Activated naive CD8-positive, alpha-beta T cell treated with anti-CD3 and anti-CD28 coated beads, Interleukin-2, amount 50 U/mL, for 24 hours (primary cell): ENCODE results near the gene PRSS1.
"Not testable (repeated sequence)": the region's sequence is repeated elsewhere in the genome, so short reads cannot be mapped to it uniquely, and the experiment has no call there.

ENCODE experiments used
- ATAC-seq: fragments of 150-1000 bp; cut with Tn5 transposase; one replicate; pipeline ENCODE4 v1.10.0; 2021
- DNase-seq: peaks from one replicate; pipeline ENCODE4 v3.0.0; 2021
- H3K27ac Mint-ChIP-seq: one replicate; pipeline ENCODE4 v1.8.0; 2021; ENCODE audit warnings: mild to moderate bottlenecking, mixed read lengths
- H3K27me3 Mint-ChIP-seq: one replicate; pipeline ENCODE4 v1.8.0; 2021; ENCODE audit warnings: mixed read lengths
- H3K36me3 Mint-ChIP-seq: one replicate; pipeline ENCODE4 v1.8.0; 2021; ENCODE audit warnings: low read depth, mixed read lengths
- H3K4me1 Mint-ChIP-seq: one replicate; pipeline ENCODE4 v1.8.0; 2021; ENCODE audit warnings: mixed read lengths
- H3K4me3 Mint-ChIP-seq: one replicate; pipeline ENCODE4 v1.8.0; 2021; ENCODE audit warnings: mild to moderate bottlenecking, moderate library complexity, mixed read lengths
- H3K9me3 Mint-ChIP-seq: one replicate; pipeline ENCODE4 v1.8.0; 2021; ENCODE audit warnings: mixed read lengths

Gene PRSS1

GRCh38 chr7:142773937-142774744 is 24.9 kb downstream of the PRSS1 start:
- Mint-ChIP-seq H3K4me3 (no peak overlapping the region), H3K36me3 (no peaks in the 10 kb centered on the region), H3K4me1 (peaks cover 15% of the 10 kb centered on the region), H3K27ac (no peak overlapping the region), H3K27me3 (no peaks in the 10 kb centered on the region), H3K9me3 (no peaks in the 10 kb centered on the region)
- ATAC-seq (no peak), DNase-seq (no peak)

DNA sequence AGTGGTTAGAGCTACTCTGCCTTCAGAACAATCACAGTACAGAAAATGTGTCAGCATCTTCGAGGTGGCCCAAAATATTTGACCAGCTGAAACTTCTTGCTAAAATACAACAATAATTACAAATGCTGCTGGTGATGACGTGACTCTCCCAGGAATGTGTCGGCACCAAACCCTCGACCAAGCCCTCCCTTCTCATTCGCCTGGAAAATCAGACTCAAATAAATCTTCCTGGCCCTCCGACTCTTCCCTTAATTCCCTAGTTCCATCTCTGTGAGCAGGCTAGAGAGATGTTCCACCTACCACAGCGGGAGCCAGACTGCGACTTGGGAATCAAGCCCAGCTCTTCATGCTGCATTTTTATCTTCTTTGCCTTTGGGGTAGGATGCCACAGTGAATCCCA is 25.6 kb downstream of the PRSS1 start:
- no peaks in the 10 kb centered on the region for H3K27me3 Mint-ChIP-seq
- ATAC-seq: no peak
- peaks cover 15% of the 10 kb centered on the region for H3K4me1 Mint-ChIP-seq
- H3K27ac Mint-ChIP-seq: no peak overlapping the region
- H3K4me3 Mint-ChIP-seq: no peak overlapping the region
- H3K9me3 Mint-ChIP-seq: no peaks in the 10 kb centered on the region
- DNase-seq: no peak
- no peaks in the 10 kb centered on the region for H3K36me3 Mint-ChIP-seq

GRCh38 chr7:142775351-142776115 is 26.3 kb downstream of the PRSS1 start:
- not testable (repeated sequence) for H3K9me3 Mint-ChIP-seq, H3K36me3 Mint-ChIP-seq, DNase-seq, H3K27ac Mint-ChIP-seq, H3K27me3 Mint-ChIP-seq, ATAC-seq, H3K4me3 Mint-ChIP-seq
- peaks cover 13% of the 10 kb centered on the region for H3K4me1 Mint-ChIP-seq

DNA sequence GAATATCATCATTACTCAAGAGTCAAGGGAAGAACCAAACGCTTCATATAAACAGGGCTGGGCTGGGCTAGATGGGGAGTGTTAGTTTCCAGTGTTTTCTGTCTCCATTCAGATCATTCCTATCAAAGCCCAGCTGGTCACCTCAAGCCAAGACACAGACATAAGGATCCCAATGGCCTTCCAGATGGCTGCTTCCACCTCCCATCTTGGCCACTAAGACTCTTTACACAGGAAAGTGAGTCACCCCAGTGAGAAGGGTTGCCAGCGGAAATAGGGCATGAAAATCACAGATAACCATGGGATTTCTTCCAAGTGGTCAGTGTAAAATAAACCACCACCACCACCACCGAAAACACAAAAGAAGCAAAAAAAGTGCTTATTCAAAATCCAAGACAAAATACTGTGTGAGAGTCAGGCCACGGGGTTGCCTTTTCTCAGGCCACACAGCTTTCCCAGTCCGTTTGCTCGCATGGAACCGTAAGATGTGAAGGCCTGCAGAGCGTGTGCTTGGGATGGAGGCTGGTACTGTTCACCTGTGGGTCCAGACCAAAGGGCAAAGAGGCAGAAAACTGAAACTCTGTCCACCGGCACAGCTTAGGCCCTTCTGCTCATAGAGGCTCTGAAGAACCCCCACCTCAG is 27.1 kb downstream of the PRSS1 start:
- ATAC-seq: no peak

DNA sequence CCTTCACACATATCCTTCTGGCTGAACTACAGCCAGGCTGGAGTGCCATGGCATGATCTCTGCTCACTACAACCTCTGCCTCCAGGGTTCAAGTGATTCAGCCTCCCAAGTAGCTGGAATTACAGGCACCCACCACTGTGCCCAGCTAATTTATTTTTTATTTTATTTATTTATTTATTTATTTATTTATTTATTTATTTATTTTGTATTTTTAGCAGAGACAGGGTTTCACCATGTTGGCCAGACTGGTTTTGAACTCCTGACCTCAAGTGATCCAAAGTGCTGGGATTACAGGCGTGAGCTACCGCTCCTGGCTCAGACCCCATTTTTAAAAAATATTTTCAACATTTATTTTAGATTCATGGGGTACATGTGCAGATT is 27.6 kb downstream of the PRSS1 start:
- not testable (repeated sequence) for H3K36me3 Mint-ChIP-seq, ATAC-seq, H3K9me3 Mint-ChIP-seq, DNase-seq, H3K27me3 Mint-ChIP-seq, H3K27ac Mint-ChIP-seq, H3K4me1 Mint-ChIP-seq, H3K4me3 Mint-ChIP-seq

More for the DNA sequence above, 27.1 kb downstream of the PRSS1 start:
- Mint-ChIP-seq H3K9me3 (no peaks in the 10 kb centered on the region), H3K27me3 (no peaks in the 10 kb centered on the region), H3K27ac (no peak overlapping the region), H3K4me1 (peaks cover 6% of the 10 kb centered on the region), H3K36me3 (no peaks in the 10 kb centered on the region), H3K4me3 (no peak overlapping the region)
- no peak for DNase-seq

GRCh38 chr7:142777318-142777717 is 28.0 kb downstream of the PRSS1 start:
- Mint-ChIP-seq H3K27me3 (no peaks in the 10 kb centered on the region), H3K4me1 (peaks cover 4% of the 10 kb centered on the region), H3K27ac (no peak overlapping the region), H3K36me3 (no peaks in the 10 kb centered on the region), H3K4me3 (no peak overlapping the region), H3K9me3 (no peaks in the 10 kb centered on the region)
- ATAC-seq (no peak), DNase-seq (no peak)

DNA sequence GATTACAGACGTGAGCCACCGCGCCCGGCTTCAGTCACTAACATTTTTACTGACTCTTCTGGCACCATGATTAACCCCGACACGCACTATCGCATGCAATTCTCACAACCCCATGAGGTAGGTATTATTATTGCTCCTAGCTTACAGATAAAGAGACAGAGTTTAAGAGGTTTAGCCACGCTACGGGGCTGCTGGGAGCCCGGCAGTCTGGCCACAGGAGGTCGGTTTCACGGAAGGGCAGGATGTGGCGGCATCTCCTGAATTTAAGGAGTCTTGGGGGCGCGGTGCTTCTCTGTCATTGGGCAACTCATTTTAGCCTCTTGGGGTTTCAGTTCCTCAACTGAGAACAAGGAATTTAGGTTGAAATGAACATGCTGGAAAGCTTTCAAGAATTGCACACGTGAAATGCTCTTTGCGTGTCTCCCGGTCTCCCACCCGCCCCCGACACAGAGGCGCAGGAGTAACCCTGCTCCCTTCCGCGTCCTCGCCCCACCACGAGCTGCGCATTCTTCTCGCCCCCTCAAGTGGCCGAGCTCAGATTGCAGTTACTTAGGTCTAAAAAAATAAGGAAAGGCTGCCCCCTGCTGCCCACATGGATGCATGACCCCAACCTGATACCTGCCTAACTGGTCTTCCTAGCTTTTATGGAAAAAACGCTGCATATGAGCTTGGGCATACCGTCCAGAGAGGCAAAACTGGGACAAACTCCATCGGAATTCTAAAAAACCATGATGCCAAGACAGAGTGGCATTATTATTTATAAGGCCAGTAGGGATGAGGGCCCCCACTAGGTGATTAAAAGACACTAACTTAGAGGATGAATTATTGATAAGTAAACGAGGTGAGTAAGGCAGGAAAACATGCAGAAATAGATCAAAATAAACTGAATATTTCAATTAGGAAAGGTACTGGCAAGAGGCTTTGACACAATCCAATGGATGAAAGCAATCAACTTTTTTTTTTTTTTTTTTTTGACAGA is 33.9 kb downstream of the PRSS1 start:
- peaks cover 10% of the 10 kb centered on the region for H3K36me3 Mint-ChIP-seq
- peak; percentile 53 for ATAC-seq
- H3K4me1 Mint-ChIP-seq: peaks cover 18% of the 10 kb centered on the region
- H3K9me3 Mint-ChIP-seq: no peaks in the 10 kb centered on the region
- peak overlapping the region; percentile 73 for H3K4me3 Mint-ChIP-seq
- no peaks in the 10 kb centered on the region for H3K27me3 Mint-ChIP-seq
- H3K27ac Mint-ChIP-seq: peak overlapping the region; percentile 90
- DNase-seq: peak; percentile 74

DNA sequence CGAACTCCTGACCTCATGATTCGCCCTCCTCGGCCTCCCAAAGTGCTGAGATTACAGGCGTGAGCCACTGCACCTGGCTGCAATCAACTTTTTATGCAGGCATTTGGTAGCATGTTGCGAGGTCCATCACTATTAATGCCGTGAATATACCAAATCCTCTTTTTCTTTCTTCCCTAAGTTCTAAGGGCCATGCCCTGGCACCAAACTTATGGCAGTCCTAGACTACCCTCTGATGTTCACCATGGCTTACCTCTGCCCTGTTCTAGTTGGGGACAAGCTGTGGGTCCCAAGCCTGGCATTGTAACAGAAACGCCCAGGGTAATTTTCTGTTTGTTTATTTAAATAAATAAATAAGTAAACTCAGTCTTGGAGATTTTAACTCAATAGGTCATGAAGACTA is 34.8 kb downstream of the PRSS1 start:
- peak overlapping the region; percentile 90 for H3K27ac Mint-ChIP-seq
- peak overlapping the region; percentile 73 for H3K4me3 Mint-ChIP-seq

GRCh38 chr7:142784716-142785115 is 35.4 kb downstream of the PRSS1 start:
- H3K4me3 Mint-ChIP-seq: peak overlapping the region; percentile 76
- no peak for ATAC-seq

More for the DNA sequence above, 34.8 kb downstream of the PRSS1 start:
- no peaks in the 10 kb centered on the region for H3K9me3 Mint-ChIP-seq
- DNase-seq (no peak), ATAC-seq (no peak)
- H3K36me3 Mint-ChIP-seq: peaks cover 19% of the 10 kb centered on the region
- H3K4me1 Mint-ChIP-seq: peaks cover 18% of the 10 kb centered on the region
- H3K27me3 Mint-ChIP-seq: no peaks in the 10 kb centered on the region

DNA sequence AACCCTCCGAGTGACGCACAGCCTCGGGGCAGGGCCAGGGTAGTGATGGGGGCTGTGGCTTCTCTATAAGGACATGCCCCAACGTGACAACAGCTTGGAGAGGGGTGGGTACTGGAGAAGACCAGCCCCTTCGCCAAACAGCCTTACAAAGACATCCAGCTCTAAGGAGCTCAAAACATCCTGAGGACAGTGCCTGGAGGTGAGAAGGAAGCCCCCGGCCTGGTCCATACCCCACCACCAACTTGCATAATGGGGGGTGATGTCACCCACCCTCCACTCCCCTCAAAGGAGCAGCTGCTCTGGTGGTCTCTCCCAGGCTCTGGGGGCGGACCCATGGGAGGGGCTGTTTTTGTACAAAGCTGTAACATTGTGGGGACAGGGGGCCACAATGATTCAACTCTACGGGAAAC is 36.6 kb downstream of the PRSS1 start:
- no peaks in the 10 kb centered on the region for H3K9me3 Mint-ChIP-seq
- peaks cover 23% of the 10 kb centered on the region for H3K4me1 Mint-ChIP-seq
- no peaks in the 10 kb centered on the region for H3K27me3 Mint-ChIP-seq
- DNase-seq: peak; percentile 68
- peak; percentile 88 for ATAC-seq
- H3K36me3 Mint-ChIP-seq: peaks cover 34% of the 10 kb centered on the region
- peak overlapping the region; percentile 76 for H3K4me3 Mint-ChIP-seq
- peak overlapping the region; percentile 86 for H3K27ac Mint-ChIP-seq

More at GRCh38 chr7:142784716-142785115, 35.4 kb downstream of the PRSS1 start:
- no peak for DNase-seq
- H3K4me1 Mint-ChIP-seq: peaks cover 23% of the 10 kb centered on the region
- peak overlapping the region; percentile 90 for H3K27ac Mint-ChIP-seq
- peaks cover 25% of the 10 kb centered on the region for H3K36me3 Mint-ChIP-seq
- H3K27me3 Mint-ChIP-seq: no peaks in the 10 kb centered on the region
- H3K9me3 Mint-ChIP-seq: no peaks in the 10 kb centered on the region

- Mint-ChIP-seq H3K27ac (peak overlapping the region; percentile 98), H3K4me1 (peaks cover 29% of the 10 kb centered on the region), H3K9me3 (no peaks in the 10 kb centered on the region), H3K36me3 (peaks cover 39% of the 10 kb centered on the region), H3K27me3 (no peaks in the 10 kb centered on the region), H3K4me3 (peak overlapping the region; percentile 88)
- no peak for ATAC-seq
- DNase-seq: no peak
These were observed 37.9 kb downstream of the PRSS1 start for GRCh38 chr7:142787034-142787768.

DNA sequence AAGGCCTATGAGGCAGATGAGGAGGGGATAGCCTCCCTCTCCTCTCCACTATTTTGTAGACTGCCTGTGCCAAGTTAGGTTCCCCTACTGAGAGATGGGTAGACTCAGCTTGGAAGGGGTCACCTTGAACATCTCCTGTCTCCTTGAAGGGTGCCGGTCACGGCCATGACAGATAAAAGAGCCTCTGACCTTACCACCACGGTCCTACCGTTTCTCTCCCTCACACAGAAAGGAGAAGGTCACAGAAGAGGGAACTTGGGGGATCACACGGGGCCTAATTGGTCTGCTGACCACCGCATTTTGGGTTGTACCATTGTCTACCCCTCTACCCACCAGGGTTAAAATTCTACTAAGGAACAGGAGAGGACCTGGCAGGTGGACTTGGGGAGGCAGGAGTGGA is 38.5 kb downstream of the PRSS1 start:
- DNase-seq: no peak
- Mint-ChIP-seq H3K4me3 (peak overlapping the region; percentile 88), H3K4me1 (peaks cover 33% of the 10 kb centered on the region), H3K9me3 (no peaks in the 10 kb centered on the region), H3K27me3 (no peaks in the 10 kb centered on the region), H3K27ac (peak overlapping the region; percentile 98), H3K36me3 (peaks cover 45% of the 10 kb centered on the region)
- no peak for ATAC-seq
